C4-2B (cell line): Measurements from ENCODE around the gene CTTNBP2NL.

Source experiments
- ZFX ChIP-seq: fragments of 450-650 bp; IDR thresholded peaks from 2 replicates; pipeline ENCODE4 v1.6.1; 2017
- TF ChIP-seq, protein P1 (sequence below): fragments of 450-650 bp; conservative IDR thresholded peaks from 2 replicates; pipeline ENCODE4 v1.5.1; 2017; ENCODE audit warnings: mild to moderate bottlenecking

GRCh38 chr1:112439592-112439991 lies 43.6 kb downstream of the CTTNBP2NL start:
- TF ChIP-seq, protein P1, sequence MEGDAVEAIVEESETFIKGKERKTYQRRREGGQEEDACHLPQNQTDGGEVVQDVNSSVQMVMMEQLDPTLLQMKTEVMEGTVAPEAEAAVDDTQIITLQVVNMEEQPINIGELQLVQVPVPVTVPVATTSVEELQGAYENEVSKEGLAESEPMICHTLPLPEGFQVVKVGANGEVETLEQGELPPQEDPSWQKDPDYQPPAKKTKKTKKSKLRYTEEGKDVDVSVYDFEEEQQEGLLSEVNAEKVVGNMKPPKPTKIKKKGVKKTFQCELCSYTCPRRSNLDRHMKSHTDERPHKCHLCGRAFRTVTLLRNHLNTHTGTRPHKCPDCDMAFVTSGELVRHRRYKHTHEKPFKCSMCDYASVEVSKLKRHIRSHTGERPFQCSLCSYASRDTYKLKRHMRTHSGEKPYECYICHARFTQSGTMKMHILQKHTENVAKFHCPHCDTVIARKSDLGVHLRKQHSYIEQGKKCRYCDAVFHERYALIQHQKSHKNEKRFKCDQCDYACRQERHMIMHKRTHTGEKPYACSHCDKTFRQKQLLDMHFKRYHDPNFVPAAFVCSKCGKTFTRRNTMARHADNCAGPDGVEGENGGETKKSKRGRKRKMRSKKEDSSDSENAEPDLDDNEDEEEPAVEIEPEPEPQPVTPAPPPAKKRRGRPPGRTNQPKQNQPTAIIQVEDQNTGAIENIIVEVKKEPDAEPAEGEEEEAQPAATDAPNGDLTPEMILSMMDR, result no peak
- TF ChIP-seq ZFX, result no peak
